ENCODE measurements around the gene MUC21. TPM values are rescaled to one million over a fixed set of nuclear protein-coding genes. Genes with fewer than 3 reads are reported as not detected.
"Not testable (repeated sequence)": the region's sequence is repeated elsewhere in the genome, so short reads cannot be mapped to it uniquely, and the experiment has no call there.

Gene MUC21
- total and polyA plus RNA-seq, 9 donors, result 0.25 TPM; not detected in 8

DNA sequence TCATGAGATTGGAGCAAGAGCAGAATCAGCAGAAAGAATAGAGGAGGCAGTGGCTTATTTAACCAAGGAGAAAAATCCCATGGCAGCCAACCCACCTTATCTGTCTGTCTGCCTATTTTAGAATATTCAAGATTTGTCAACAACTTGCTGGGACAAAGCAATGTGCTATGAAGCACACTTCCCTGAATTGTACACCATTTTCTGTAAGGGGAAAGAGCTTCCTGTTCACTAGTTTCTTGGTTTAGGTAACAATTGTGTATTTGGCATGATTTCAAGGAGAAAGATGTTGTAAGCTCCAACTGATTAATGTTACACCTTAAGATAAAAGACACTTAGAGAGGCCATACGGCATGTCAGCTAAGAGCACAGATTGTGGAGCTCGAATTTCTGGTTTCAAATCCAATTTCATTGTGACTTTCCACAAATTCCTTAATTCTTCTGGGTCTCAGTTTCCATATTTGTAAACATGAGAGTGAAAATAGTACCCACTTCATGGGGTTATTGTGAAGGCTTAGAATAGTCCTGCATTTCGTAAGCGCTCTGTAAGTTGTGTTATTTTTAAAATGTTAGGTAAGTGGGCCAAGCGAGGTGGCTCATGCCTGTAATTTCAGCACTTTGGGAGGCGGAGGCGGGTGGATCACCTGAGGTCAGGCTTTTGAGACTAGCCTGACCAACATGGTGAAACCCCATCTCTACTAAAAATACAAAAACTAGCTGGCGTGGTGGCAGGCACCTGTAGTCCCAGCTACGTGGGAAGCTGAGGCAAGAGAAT lies 21.9 kb downstream of the MUC21 start:
- no peaks in the 10 kb centered on the region for H3K9me3 ChIP-seq (replicated peaks; ENCODE audit: control insufficient read depth, low read depth, low read length)
- H3K27me3 ChIP-seq (ENCODE audit: control insufficient read depth, insufficient read depth, low read length), result peaks cover 9% of the 10 kb centered on the region
- WGBS (ENCODE audit: insufficient coverage), result 78% methylated on average over 3 of the region's 9 CpGs
- H3K4me3 ChIP-seq (ENCODE audit: low read length), result no peak overlapping the region
- no peaks in the 10 kb centered on the region for H3K4me1 ChIP-seq (ENCODE audit: control insufficient read depth, insufficient read depth, low read length)
- no peak overlapping the region for H3K27ac ChIP-seq (ENCODE audit: low read length)
- no peak for DNase-seq
- no peaks in the 10 kb centered on the region for H3K36me3 ChIP-seq (ENCODE audit: control insufficient read depth, insufficient read depth, low read length)

GRCh38 chr6:31007694-31008093 lies 24.2 kb downstream of the MUC21 start:
- peak; percentile 61 for DNase-seq
- H3K4me1 ChIP-seq (ENCODE audit: control insufficient read depth, insufficient read depth, low read length), result no peaks in the 10 kb centered on the region
- no peaks in the 10 kb centered on the region for H3K9me3 ChIP-seq (replicated peaks; ENCODE audit: control insufficient read depth, low read depth, low read length)
- H3K27ac ChIP-seq (ENCODE audit: low read length), result no peak overlapping the region
- peaks cover 9% of the 10 kb centered on the region for H3K27me3 ChIP-seq (ENCODE audit: control insufficient read depth, insufficient read depth, low read length)
- WGBS (ENCODE audit: insufficient coverage), result 28% methylated on average over 4 of the region's 8 CpGs
- H3K4me3 ChIP-seq (ENCODE audit: low read length), result no peak overlapping the region
- H3K36me3 ChIP-seq (ENCODE audit: control insufficient read depth, insufficient read depth, low read length), result no peaks in the 10 kb centered on the region

GRCh38 chr6:31008165-31008564 lies 24.6 kb downstream of the MUC21 start:
- H3K4me3 ChIP-seq (ENCODE audit: low read length), result no peak overlapping the region
- H3K9me3 ChIP-seq (replicated peaks; ENCODE audit: control insufficient read depth, low read depth, low read length), result no peaks in the 10 kb centered on the region
- DNase-seq, result no peak
- H3K27me3 ChIP-seq (ENCODE audit: control insufficient read depth, insufficient read depth, low read length), result peaks cover 9% of the 10 kb centered on the region
- H3K27ac ChIP-seq (ENCODE audit: low read length), result no peak overlapping the region
- H3K36me3 ChIP-seq (ENCODE audit: control insufficient read depth, insufficient read depth, low read length), result no peaks in the 10 kb centered on the region
- WGBS (ENCODE audit: insufficient coverage), result 21% methylated on average over 2 of the region's 4 CpGs
- no peaks in the 10 kb centered on the region for H3K4me1 ChIP-seq (ENCODE audit: control insufficient read depth, insufficient read depth, low read length)

DNA sequence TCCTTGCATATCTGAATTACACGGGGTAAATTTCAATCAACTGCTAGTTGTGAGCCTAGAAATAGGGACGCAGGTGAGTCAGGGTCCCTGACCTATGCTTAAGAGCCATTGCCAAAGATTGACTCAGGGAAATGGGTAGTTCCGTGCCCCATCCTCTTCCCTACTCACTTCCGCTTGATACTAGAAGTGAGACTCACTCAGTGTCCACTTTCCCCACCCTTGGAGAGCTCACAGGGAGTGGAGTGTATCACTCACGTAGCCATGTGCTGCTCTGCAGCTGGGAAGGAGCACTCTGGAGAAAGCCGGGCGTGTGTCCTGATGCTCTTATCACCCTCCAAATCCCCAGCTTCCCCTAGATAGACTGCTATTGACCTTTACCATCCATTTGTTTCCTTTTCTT lies 26.2 kb downstream of the MUC21 start:
- Histone ChIP-seq H3K4me1 (ENCODE audit: control insufficient read depth, insufficient read depth, low read length) (no peaks in the 10 kb centered on the region), H3K9me3 (replicated peaks; ENCODE audit: control insufficient read depth, low read depth, low read length) (peaks cover 3% of the 10 kb centered on the region), H3K27ac (ENCODE audit: low read length) (no peak overlapping the region), H3K27me3 (ENCODE audit: control insufficient read depth, insufficient read depth, low read length) (peaks cover 9% of the 10 kb centered on the region), H3K4me3 (ENCODE audit: low read length) (no peak overlapping the region), H3K36me3 (ENCODE audit: control insufficient read depth, insufficient read depth, low read length) (no peaks in the 10 kb centered on the region)
- WGBS (ENCODE audit: insufficient coverage), result 57% methylated on average over 4 of the region's 7 CpGs
- no peak for DNase-seq

DNA sequence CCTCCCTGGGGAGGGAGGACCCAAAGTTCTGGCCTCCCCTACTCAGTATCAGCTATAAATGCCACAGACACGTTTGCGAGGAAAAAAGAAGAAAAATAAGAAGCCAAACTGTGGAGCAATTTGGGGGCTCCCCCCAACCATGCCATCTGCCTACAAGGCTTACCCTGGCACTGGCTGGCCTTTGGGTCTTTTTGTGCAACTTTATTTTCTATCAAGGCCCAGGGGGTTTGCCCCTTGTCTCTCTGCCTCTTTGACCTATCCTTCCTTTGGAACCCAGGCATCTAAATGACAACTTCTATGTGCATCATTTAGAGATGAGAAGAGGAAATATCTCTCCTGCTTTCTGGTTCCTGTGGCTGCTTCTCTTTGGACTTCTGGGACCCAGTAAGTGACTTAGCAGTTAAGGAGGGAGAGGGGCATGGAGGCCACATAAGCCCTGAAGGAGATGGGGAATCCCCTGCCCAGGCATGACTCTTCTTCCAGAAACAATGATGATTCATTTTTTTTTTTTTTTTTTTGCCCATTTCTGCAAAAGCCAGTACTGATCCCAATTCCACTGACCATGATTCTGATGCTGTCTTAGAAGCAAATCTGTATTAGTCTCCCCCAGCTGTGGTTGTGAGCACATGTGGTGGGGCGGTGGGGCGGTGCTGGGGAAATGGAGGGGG lies 27.0 kb downstream of the MUC21 start, which contains the start of gene MUC22:
TSS of gene MUC22 (plus strand) at position 82 of the 668 bp plus-strand sequence. CDS start at position 315, 233 bp downstream.
- WGBS (ENCODE audit: insufficient coverage), result 83% methylated on average over 2 of the region's 4 CpGs
- Histone ChIP-seq H3K4me1 (ENCODE audit: control insufficient read depth, insufficient read depth, low read length) (no peaks in the 10 kb centered on the region), H3K27ac (ENCODE audit: low read length) (no peak within 1 kb of the TSS), H3K27me3 (ENCODE audit: control insufficient read depth, insufficient read depth, low read length) (peaks cover 9% of the 10 kb centered on the region), H3K36me3 (ENCODE audit: control insufficient read depth, insufficient read depth, low read length) (no peaks in the 10 kb centered on the region), H3K4me3 (ENCODE audit: low read length) (no peak within 1 kb of the TSS), H3K9me3 (replicated peaks; ENCODE audit: control insufficient read depth, low read depth, low read length) (peaks cover 3% of the 10 kb centered on the region)
- no peak for DNase-seq

- H3K9me3 ChIP-seq (replicated peaks; ENCODE audit: control insufficient read depth, low read depth, low read length), result peaks cover 3% of the 10 kb centered on the region
- 73% methylated on average over 5 of the region's 6 CpGs for WGBS (ENCODE audit: insufficient coverage)
- DNase-seq, result no peak
- H3K4me1 ChIP-seq (ENCODE audit: control insufficient read depth, insufficient read depth, low read length), result no peaks in the 10 kb centered on the region
- H3K4me3 ChIP-seq (ENCODE audit: low read length), result no peak overlapping the region
- no peak overlapping the region for H3K27ac ChIP-seq (ENCODE audit: low read length)
- no peaks in the 10 kb centered on the region for H3K36me3 ChIP-seq (ENCODE audit: control insufficient read depth, insufficient read depth, low read length)
- H3K27me3 ChIP-seq (ENCODE audit: control insufficient read depth, insufficient read depth, low read length), result peaks cover 9% of the 10 kb centered on the region
Measured at GRCh38 chr6:31011153-31011552, 27.6 kb downstream of the MUC21 start.

GRCh38 chr6:31016659-31017299 lies 33.3 kb downstream of the MUC21 start:
- no peak for DNase-seq

GRCh38 chr6:31017436-31017835 lies 33.9 kb downstream of the MUC21 start:
- H3K27me3 ChIP-seq (ENCODE audit: control insufficient read depth, insufficient read depth, low read length); H3K9me3 ChIP-seq (replicated peaks; ENCODE audit: control insufficient read depth, low read depth, low read length); H3K4me3 ChIP-seq (ENCODE audit: low read length); H3K36me3 ChIP-seq (ENCODE audit: control insufficient read depth, insufficient read depth, low read length); DNase-seq; H3K27ac ChIP-seq (ENCODE audit: low read length); H3K4me1 ChIP-seq (ENCODE audit: control insufficient read depth, insufficient read depth, low read length): not testable (repeated sequence)
- no CpG with 5 or more reads among the region's 3 CpGs for whole genome bisulfite sequencing (ENCODE audit: insufficient coverage)

More at GRCh38 chr6:31016659-31017299, 33.3 kb downstream of the MUC21 start:
- H3K4me3 ChIP-seq (ENCODE audit: low read length), result no peak overlapping the region
- 82% methylated on average over 28 of the region's 36 CpGs for WGBS (ENCODE audit: insufficient coverage)
- H3K27ac ChIP-seq (ENCODE audit: low read length), result no peak overlapping the region
- peaks cover 3% of the 10 kb centered on the region for H3K9me3 ChIP-seq (replicated peaks; ENCODE audit: control insufficient read depth, low read depth, low read length)
- H3K36me3 ChIP-seq (ENCODE audit: control insufficient read depth, insufficient read depth, low read length), result no peaks in the 10 kb centered on the region
- no peaks in the 10 kb centered on the region for H3K4me1 ChIP-seq (ENCODE audit: control insufficient read depth, insufficient read depth, low read length)
- H3K27me3 ChIP-seq (ENCODE audit: control insufficient read depth, insufficient read depth, low read length), result no peaks in the 10 kb centered on the region

- no CpG with 5 or more reads among the region's 2 CpGs for WGBS (ENCODE audit: insufficient coverage)
- no peaks in the 10 kb centered on the region for H3K9me3 ChIP-seq (replicated peaks; ENCODE audit: control insufficient read depth, low read depth, low read length)
- H3K4me1 ChIP-seq (ENCODE audit: control insufficient read depth, insufficient read depth, low read length), result no peaks in the 10 kb centered on the region
- H3K27ac ChIP-seq (ENCODE audit: low read length), result no peak overlapping the region
- no peak for DNase-seq
- H3K36me3 ChIP-seq (ENCODE audit: control insufficient read depth, insufficient read depth, low read length), result no peaks in the 10 kb centered on the region
- no peaks in the 10 kb centered on the region for H3K27me3 ChIP-seq (ENCODE audit: control insufficient read depth, insufficient read depth, low read length)
- H3K4me3 ChIP-seq (ENCODE audit: low read length), result no peak overlapping the region
Measured at GRCh38 chr6:31020057-31020456, 36.5 kb downstream of the MUC21 start.

- 87% methylated on average over 8 of the region's 36 CpGs for WGBS (ENCODE audit: insufficient coverage)
- H3K36me3 ChIP-seq (ENCODE audit: control insufficient read depth, insufficient read depth, low read length); DNase-seq; H3K9me3 ChIP-seq (replicated peaks; ENCODE audit: control insufficient read depth, low read depth, low read length); H3K27me3 ChIP-seq (ENCODE audit: control insufficient read depth, insufficient read depth, low read length); H3K4me1 ChIP-seq (ENCODE audit: control insufficient read depth, insufficient read depth, low read length); H3K4me3 ChIP-seq (ENCODE audit: low read length); H3K27ac ChIP-seq (ENCODE audit: low read length): not testable (repeated sequence)
Measured at GRCh38 chr6:31020631-31021255, 37.2 kb downstream of the MUC21 start.
